GM19455 (cell line): ENCODE data around the gene NRIP2.
"Not testable (repeated sequence)": the region's sequence is repeated elsewhere in the genome, so short reads cannot be mapped to it uniquely, and the experiment has no call there.

Experiments
- ATAC-seq: cut with Tn5 transposase; IDR thresholded peaks from one replicate; pipeline ENCODE4 v1.9.1; 2021; ENCODE audit not compliant: unreplicated experiment

The NRIP2 gene, protein sequence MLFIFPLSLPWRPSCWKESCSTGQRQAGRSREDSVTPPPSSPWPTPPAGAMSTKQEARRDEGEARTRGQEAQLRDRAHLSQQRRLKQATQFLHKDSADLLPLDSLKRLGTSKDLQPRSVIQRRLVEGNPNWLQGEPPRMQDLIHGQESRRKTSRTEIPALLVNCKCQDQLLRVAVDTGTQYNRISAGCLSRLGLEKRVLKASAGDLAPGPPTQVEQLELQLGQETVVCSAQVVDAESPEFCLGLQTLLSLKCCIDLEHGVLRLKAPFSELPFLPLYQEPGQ

DNA sequence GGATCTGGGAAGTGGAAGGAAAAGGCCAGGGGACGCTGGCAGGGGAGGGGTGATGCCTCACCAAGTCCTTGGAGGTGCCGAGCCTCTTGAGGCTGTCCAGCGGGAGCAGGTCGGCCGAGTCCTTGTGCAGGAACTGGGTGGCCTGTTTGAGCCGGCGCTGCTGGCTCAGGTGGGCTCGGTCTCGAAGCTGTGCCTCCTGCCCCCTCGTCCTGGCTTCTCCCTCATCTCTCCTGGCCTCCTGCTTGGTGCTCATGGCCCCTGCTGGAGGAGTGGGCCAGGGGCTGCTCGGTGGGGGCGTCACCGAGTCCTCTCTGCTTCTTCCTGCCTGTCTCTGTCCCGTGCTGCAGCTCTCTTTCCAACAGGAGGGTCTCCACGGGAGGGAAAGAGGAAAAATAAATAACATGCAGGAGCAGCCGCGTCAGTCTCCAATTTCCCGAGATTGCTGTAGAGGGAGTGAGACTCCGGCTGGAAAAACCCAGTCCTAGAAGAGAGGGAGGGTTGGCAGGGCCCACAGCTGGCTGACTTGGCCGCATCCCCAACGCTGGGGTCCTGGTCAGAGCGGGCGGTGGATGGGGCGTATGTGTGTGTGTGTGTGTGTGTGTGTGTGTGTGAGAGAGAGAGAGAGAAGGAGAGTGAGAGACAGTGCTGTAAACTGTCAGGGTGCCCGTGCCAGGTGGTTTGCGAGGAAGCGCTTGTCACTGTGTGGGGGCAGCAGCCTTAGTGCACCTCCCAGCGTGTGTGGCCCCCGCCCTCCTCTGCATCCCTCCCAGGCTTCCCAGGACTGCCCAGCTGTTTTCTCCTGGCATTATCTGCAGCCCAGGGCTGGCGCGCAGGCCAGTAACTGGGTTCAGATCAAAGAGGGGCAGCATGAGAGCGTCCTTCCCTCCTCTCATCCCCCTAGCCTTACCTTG is at the start of gene NRIP2:
TSS of gene NRIP2 (minus strand) at position 455 of the 911 bp plus-strand sequence. CDS start at position 403, 52 bp downstream.
- no peak for ATAC-seq

DNA sequence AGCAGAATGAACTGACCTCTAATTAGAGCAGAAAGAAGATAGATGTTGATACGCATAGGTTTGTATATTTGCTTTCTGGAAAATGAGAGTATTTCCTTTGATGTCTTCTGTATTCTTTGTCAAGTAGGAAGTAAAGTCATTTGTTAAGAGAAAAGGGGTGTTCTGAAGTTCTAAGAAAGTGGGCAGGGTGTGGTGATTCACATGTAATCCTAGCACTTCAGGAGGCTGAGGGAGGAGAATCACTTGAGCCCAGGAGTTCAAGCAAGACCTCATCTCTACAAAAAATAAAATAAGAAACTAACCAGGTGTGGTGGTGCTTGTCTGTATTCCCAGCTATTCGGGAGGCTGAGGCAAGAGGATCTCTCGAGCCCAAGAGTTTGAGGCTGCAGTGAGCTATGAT is 45.0 kb upstream of the NRIP2 start:
- ATAC-seq, result no peak

DNA sequence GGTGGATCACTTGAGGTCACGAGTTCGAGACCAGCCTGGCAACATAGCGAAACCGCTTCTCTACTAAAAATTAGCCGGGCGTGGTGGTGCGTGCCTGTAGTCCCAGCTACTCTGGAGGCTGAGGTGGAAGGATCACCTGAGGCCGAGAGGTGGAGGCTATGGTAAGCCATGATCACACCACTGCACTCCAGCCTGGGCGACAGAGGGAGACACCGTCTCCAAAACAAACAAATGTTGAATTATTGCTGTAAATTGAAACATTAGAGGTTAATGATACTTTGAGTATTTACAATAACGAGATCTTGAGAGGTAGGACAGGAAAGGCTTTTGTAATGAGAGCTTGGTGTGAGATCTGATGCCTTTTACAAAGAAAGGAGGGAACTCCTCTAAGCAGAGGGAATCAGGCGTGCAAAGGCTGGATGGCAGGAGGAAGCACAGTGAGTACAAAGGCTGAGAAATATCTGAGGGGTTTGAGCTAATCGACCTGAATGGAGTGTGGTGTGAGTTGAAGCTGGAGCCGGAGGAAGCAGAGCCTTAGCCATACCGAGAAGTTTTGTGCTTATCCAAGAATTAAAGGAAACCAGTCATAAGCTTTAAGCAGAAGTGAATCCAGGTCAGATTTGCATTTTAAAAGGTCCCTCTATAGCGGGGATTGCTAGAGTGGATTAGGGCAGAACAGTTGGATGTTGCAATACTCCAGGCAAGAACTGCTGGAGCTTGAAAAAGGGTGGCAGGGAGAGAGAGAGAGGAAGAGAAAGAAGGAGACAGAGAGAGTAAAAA is 43.3 kb upstream of the NRIP2 start:
- ATAC-seq, result no peak

DNA sequence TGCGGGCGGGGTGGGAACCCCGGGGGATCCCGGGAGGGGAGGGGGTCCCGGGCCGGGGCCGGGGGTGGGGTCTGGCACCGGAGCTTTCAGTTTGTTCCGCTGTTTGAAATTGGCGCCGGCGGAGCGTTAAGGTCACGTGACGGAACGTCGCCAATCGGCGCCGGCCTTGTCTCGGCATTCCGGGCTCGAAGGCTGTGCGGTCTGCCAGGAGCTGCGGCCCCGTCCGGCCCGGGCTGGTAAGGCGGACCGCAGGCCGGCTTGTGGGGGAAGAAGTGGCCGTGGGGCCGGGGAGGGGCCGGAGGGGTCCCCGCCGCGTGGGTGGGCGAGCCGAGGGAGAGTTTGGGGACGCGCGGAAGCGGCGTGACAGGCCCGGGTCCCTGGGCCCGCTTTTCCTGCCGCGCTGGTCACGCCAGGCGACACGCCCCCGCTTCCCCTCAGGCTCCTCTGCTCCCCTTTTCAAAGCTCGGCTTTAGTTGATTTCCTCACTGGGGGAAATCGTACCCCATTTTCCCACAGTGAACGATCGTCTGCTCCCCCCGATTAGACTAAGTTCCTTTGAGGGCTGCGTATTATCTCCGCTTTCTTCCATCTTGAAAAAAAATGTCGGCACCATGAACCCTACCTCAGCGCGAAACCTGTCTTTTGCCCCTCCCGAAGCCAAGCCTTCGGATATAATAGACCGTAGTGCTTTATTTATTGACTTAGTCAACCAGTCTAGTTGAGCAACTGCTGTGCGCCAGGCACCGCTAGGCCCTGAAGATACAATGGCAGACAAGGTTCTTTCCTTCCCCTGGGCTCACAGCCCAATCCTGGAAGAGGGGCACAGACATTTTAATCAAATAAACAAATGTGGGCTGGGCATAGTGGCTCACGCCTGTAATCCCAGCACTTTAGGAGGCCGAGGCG is 42.5 kb upstream of the NRIP2 start, which contains the start of the genes FOXM1 and RHNO1:
TSS of gene FOXM1 (minus strand) at position 128 of the 906 bp plus-strand sequence. CDS start 2,696 bp downstream, outside the sequence.
TSS of gene RHNO1 (plus strand) at position 177 of the 906 bp plus-strand sequence. CDS start 8,144 bp downstream, outside the sequence.
- peak; percentile 77 for ATAC-seq

DNA sequence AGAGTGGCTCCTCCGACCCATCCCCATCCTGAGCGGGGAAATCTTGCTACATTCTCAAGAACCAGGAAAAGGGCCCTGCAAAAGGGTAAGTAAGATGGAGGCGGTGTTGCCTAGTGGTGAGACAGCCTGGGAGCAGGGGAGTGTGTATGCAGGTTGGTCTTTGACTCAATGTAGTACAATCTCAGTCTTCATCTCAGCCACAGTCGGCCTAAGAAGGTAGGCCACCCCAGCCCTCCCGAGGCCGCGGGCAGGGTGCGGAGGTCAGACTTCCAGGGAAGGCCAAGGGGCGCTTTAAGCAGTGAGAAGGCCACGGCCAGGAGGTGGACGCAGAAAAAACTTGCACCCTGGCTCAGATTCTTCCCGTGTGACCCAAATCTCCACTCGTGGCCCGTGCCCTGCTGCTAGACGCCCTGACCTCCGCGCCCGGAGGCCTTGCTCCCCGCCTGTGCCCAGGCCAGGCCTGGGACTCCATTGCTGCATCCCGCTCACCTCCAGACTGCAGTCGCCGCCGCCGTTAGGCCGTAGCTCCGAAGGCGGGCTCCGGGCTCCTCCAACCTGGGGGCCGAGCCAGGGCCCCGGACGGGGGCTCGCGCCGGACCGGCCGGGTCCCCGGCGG is 41.7 kb upstream of the NRIP2 start:
- peak; percentile 48 for ATAC-seq

DNA sequence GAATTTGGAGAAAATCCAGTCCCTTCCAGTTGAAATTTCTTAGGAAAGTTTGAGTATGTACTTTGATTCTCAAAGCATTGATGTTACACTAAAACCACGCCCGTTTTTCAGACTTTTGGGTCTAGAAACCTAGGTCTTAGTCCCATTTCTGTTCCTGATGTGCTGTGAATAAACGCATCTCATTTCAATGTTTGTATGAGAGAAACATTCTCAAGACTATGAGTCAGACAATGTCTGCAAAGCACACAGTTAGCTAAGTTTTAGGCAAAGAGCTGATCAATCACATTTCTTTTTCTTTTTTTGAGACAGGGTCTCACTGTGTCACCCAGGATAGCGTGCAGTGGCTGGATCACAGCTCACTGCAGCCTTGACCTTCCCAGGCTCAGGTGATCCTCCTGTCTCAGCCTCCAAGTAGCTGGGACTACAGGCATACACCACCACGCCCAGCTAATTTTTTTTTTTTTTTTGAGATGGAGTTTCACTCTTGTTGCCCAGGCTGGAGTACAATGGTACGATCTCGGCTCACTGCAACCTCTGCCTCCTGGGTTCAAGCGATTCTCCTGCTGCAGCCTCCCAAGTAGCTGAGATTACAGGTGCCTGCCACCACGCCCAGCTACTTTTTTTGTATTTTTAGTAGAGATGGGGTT is 34.3 kb upstream of the NRIP2 start:
- ATAC-seq, result not testable (repeated sequence)

DNA sequence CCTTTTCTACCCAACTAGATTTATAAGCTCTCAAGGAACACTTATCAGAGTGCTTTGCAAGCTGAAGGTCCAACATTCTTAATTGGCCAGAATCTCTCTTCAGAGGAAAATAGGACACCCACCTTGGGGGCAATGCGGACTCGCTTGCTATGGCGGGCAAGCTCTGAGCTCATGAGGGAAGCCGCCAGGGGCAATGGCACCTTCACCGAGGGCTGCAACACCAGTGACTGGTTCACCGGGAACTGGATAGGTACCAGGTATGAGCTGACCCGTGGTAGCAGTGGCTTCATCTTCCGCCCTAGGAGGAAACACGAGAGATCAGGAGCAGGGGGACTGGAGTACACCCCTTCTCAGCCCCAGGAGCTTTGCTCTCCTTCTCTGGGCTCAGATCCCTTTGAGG is 29.4 kb upstream of the NRIP2 start:
- ATAC-seq, result no peak

DNA sequence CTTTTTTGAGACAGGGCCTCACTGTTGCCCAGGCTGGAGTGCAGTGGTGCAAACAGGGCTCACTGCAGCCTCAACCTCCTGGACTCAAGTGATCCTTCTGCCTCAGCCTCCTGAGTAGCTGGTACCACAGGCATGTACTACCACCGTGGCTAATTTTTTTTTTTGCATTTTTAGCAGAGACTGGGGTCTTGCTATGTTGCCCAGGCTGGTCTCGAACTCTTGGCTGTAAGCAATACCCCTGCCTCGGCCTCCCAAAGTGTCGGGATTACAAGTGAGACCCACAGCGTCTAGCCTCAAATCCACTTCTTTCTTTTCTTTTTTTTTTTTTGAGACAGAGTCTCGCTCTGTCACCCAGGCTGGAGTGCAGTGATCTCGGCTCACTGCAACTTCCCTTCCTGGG is 28.6 kb upstream of the NRIP2 start:
- not testable (repeated sequence) for ATAC-seq

DNA sequence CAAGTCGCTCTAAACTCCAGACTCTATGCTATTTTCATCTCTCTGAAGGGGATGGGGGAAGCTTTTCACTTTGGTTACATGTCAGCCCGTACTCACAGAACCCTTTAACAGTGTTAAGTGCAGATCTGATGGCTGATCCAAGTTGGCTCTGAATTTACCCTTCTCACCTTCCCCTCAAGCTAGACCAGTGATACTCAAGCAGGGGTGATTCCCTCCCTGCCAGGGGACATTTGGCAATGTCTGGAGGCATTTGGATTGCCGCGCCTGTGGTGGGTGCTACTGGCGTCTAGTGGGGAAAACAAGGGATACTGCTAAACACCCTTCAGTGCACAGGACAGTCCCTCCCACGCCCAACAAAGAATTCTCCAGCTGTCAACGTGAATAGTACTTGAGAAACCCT is 28.0 kb upstream of the NRIP2 start:
- no peak for ATAC-seq

DNA sequence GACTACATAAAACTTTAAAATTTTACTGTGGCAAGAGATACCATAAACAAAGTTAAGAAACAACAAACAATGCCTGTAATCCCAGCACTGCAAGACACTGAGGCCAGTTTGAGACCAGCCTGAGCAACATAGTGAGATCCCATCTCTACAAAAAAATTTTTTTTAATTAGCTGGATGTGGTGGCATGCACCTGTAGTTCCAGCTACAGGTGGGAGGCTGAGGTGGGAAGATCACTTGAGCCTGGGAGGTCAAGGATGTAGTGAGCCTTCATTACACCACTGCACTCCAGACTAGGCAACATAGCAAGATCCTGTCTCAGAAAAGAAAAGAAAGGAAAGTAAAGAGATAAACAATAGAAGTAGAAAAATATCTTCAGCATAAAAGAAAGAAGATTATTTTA is 25.3 kb upstream of the NRIP2 start:
- no peak for ATAC-seq

DNA sequence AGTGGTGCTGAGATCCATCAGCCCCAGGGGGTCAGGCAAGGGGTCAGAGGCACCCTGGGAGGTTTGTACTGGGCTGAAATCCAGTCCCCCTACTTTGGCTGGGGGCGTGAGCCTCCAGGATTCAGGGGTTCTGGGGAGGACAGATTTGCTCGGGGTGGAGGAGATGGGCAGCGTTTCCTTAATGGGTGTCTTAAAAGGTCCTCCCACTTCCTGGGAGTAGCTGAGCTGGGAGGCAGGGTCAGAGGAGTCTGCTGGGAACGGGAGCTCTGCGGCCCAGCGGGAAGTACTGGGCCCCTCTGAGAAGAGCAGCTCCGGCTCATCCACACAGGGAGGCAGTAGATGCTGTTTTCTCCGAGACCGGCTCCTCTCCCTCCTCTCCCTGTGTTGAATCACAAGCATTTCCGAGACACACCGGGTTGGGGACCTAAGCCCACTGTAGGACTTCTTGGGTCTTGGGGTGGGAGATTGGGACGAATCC is 24.1 kb upstream of the NRIP2 start:
- no peak for ATAC-seq

DNA sequence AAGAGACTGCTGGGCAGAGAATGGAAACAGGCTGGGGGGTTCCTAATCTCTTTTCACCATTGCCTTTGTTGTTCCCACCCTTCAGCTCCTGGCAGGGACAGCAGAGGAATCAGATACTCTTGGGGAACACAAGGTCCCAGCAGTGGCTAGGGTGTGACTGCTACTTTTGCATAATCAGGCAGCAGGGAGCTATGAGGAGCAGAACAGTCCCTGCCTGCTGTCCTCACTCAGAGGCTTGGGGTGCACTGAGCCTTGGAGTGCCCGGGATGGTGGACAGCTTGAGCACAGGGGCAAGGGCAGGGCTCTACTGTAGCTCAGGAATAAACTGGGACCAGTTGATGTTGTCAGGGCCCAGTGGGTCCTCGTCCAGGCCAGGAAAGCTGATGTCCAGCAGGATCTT is 23.5 kb upstream of the NRIP2 start:
- no peak for ATAC-seq

DNA sequence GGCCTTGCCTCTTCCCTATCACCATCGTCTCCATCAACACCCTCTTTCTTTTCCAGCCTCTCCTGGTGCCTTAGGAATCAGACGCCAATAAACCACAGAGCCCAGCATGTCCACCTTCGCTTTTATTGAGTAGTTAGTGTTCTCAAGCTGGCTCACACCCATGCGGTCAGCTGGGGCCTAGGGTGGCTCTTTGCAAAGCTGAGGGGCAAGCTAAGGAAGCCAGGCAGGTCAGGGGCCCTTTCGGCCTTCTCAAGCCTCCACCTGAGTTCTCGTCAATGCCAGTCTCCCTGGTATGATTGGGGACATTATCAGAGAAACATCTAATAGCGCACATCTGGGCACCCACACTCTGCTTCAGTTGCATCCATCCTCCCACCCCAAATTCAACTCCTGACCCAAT is 22.7 kb upstream of the NRIP2 start:
- ATAC-seq, result no peak

DNA sequence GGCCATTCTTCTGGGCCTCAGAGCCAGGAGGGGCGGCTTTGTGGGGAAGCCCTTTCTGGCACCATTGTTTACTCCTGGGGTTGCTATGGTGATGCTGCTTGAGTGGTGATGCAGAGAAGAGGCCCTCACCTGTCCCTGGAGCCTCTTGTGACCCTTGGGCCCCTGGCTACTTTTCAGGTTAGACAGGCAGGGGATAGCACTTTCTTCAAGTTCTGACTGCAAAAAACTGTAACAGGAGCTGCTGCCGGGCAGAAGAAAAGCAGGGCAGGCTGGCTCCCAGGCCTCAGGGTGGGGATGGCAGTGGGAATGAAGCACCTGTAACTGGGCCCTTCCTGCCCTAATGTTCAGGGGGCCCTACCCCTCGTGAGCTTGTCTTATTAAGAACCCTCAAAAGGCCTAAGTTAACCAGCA is 22.2 kb upstream of the NRIP2 start, which contains the start of gene TEX52:
TSS of gene TEX52 (minus strand) at position 19 of the 411 bp plus-strand sequence. CDS start at position 6, 13 bp downstream.
- ATAC-seq, result no peak

DNA sequence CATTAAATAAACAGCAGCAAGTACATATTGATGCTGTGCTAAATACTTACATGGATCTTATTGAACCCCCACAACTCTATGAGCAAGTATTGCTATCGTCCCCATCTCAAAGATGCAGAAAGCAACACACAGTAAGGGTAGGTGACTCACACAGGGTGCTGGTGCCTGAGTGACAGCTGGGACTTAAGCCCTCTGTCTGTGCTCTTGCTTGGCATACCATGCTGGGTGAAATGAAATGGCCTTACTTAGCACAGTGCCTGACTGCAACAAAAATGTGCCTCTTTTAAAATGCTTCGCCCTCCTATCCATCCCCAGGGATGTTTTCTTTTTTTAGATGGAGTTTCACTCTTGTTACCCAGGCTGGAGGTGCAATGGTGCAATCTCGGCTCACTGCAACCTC is 21.2 kb upstream of the NRIP2 start:
- no peak for ATAC-seq

DNA sequence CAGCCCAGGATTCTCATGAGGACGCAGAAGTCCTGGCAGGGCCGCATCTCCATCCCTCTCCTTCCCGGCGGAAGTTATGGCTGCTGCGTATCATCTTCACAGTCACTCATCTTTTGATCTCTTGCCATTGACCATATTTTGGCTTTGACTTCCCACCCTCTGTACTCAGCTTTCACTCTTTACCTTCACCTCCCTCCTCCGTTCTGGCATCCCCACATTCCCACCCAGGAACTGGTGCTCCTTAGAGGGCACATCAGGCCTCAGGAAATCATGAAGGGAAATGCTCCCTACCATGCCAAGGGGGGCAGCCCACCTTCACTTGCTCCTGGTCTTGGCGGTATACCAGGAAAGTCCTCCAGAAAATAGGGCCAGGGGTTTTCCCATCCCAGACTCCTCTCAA is 20.7 kb upstream of the NRIP2 start:
- ATAC-seq, result no peak

DNA sequence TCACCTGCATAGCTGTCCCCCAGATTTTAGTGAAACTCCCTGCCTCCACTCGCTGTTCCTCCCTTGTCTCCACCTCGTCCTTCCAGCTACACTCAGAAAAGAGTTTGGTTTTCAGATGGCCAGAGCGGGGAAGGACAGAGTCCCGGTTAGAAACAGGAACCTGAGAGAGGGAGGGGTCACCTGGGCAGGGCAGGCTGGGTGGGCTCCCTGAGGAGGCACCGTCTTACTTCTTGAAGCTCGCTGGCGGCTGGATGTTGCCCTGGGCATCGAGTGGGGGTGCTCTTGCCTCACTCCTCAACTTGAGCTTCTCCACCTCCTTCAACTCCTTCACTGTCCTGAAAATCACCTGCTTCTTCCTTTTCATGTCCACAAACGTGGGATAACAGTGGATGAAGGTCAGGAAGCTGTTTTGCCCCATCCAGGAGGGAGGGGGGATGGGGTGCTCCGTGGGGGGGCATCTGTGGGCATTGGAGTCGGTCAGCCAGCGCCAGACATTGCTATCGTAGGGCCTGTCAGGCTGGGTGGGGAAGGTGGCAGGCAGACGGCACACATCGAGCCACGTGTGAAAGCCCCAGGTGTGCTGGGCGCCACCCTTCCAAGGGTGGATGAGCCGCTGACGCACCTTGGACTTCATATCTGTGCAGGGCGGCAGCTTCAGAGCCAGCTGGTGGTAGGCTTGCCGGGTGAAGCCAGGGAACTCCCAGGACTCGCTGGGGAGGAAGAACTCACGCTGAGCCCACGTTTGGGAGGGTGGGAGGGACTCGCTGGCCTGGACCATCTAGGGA is 20.0 kb upstream of the NRIP2 start:
- no peak for ATAC-seq

DNA sequence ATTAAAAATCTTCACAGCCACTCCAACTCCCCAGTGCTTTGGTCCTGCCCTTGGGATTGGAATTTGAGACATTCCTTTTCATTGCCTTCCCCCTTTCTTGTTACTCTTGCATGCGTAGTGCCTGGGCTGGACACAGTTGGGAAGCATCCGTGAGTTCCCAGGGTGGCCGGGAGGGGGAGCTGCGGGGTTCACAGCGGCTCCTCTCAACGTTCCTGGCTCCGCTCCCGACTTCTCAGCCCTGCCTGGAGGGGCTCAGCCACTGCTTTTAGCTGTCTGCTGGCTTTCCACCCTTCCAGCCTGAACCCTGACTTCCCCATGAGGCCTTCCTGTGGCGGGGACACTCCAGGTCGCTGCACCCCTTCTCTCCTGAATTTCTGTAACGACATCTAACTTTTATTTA is 18.8 kb upstream of the NRIP2 start:
- ATAC-seq, result no peak
